G401 (cell line): ENCODE data around the gene NUB1. TPM values are rescaled to one million over a fixed set of nuclear protein-coding genes. Genes with fewer than 3 reads are reported as not detected.
"Not testable (repeated sequence)": the region's sequence is repeated elsewhere in the genome, so short reads cannot be mapped to it uniquely, and the experiment has no call there.

Experiments
- DNase-seq: peaks from one replicate; pipeline ENCODE4 v3.0.0-alpha.2; 2015; ENCODE audit warnings: low spot score
- in situ Hi-C: cut with HindIII; loops from 2 replicates; pipeline ENCODE4 v1.10.0; 2016; ENCODE audit warnings: low sequenced_read_pairs, mixed read lengths
- total RNA-seq: library from RNA; depleted of rRNA; stranded (reverse); fragments of >200 nt; shearing (Covaris generic); gene quantifications from 2 replicates; pipeline ENCODE4 v1.2.3, GENCODE V29; 2014; rRNA removed

NUB1 gene, protein sequence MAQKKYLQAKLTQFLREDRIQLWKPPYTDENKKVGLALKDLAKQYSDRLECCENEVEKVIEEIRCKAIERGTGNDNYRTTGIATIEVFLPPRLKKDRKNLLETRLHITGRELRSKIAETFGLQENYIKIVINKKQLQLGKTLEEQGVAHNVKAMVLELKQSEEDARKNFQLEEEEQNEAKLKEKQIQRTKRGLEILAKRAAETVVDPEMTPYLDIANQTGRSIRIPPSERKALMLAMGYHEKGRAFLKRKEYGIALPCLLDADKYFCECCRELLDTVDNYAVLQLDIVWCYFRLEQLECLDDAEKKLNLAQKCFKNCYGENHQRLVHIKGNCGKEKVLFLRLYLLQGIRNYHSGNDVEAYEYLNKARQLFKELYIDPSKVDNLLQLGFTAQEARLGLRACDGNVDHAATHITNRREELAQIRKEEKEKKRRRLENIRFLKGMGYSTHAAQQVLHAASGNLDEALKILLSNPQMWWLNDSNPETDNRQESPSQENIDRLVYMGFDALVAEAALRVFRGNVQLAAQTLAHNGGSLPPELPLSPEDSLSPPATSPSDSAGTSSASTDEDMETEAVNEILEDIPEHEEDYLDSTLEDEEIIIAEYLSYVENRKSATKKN
- 41.8 and 59.0 TPM in 2 replicates for total RNA-seq

DNA sequence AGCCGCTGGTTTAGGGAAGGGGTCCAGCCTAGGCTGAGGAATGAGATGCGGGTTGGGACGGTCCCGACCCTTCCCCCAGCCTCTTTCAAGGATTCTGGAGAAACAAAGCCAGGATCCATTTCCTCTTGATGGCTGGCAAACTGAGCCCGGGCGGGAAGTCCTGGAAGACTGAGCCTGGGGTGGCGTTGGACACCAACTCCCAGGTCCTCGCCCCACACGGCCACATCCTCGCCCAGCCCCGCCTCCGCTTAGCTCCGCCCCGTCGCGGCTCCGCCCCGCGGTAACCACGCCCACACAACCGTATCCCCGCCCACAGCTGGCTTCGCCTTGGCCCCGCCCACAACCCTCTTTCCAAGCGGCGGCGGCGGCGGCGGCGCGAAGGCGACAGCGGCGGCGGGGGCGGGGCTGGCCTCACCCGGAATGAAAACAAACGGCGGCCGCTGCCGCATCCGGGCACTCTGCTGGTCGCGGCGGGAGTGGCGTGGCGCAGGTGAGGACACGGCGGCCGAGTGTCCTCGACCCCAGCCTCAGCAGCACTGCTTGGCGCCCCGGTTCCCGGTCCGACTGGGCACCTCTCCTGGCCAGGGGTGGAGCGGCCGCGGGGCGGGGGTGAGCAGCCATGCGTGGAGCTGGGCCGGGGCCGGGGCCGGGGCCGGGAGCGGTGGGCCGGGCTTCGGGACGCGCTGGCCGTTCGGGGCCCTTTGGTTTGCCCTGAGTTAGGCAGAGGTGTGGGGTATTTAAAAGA lies at the start of gene NUB1:
Gene NUB1, plus strand, starts transcription at position 456 of the 745 bp plus-strand sequence. CDS start 3,538 bp downstream, outside the sequence.
- in situ Hi-C loops = no loop called here

DNA sequence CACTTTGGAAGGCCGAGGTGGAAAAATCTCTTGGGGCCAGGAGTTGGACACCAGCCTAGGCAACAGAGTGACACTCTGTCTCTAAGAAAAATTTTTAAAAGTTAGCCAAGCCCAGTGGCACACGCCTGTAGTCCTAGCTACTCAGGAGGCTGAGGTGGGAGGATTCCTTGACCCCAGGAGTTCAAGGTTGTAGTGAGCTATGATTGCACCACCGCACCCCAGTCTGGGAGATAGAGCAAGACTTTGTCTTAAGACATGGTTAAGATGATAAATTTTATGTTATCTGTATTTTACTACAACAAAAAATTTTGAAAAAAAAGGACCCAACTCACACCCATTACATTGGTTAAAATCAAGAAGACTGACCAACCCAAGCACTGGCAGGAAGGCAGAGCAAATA lies 48.8 kb upstream of the NUB1 start:
- in situ Hi-C loops = no loop called here
- DNase-seq = no peak

More for the DNA sequence above, at the start of gene NUB1:
- peak; percentile 92 for DNase-seq

DNA sequence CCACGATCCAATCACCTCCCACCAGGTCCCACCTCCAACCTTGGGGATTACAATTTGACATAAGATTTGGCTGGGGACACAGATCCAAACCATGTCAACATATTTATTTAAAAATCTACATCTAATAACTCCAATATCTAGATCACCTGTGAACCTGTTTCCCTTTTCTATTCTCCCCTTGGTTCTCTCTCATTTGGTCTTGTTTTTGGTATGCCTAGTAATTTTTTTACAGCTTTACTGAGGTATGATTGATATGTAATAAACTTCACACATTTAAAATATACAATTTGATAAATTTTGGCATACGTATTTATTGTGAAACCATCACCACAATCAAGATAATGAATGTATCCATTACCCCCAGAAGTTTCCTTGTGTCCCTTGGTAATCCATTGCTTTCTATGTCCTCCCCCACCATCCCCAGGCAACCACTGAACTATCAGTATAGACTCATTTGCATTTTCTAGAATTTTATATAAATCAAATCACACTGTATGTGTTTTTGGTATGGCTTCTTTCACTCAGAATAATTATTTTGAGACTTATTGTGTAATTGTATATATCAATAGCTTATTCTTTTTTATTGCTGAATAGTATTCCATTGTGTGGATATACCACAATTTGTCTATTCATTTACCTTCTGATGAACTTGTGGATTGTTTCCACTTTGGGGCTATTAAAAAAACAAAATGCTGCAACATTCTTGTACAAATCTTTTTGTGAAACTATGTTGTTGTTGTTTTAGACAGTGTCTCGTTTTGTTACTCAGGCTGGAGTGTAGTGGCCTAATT lies 45.2 kb upstream of the NUB1 start:
- in situ Hi-C loops = no loop called here
- no peak for DNase-seq

DNA sequence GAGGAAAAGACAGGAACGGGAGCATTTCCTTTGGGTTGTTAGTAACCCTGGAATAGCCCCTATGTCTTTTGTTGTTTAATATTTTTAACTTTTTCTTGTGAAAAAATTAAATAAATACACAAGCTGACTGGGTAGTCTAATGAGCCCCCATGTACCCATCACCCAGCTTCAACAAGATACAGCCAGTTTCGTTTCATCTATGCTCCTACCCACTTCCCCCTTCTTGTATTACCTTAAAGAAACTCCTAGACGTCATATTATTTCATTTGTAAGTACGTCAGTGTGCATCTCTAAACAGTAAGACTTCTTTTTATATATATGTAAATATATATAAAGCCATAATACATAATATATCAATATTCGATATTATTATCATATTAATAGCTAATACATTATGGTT lies 42.8 kb upstream of the NUB1 start:
- no peak for DNase-seq
- in situ Hi-C loops = no loop called here

DNA sequence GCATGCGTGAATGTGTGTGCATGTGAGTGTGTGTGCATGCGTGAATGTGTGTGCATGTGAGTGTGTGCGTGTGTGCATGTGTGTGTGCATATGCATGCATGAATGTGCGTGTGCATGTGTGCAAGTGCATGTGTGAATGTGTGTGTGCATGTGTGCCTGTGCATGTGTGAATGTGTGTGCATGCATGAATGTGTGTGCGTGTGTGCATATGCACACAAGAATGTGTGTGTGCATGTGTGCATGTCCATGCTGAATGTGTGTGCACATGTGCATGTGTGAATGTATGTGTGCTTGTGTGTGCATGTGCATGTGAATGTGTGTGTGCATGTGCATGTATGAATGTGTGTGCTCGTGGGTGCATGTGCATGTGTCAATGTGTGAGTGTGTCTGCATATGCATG lies 42.1 kb upstream of the NUB1 start:
- DNase-seq = no peak
- in situ Hi-C loops = no loop called here

DNA sequence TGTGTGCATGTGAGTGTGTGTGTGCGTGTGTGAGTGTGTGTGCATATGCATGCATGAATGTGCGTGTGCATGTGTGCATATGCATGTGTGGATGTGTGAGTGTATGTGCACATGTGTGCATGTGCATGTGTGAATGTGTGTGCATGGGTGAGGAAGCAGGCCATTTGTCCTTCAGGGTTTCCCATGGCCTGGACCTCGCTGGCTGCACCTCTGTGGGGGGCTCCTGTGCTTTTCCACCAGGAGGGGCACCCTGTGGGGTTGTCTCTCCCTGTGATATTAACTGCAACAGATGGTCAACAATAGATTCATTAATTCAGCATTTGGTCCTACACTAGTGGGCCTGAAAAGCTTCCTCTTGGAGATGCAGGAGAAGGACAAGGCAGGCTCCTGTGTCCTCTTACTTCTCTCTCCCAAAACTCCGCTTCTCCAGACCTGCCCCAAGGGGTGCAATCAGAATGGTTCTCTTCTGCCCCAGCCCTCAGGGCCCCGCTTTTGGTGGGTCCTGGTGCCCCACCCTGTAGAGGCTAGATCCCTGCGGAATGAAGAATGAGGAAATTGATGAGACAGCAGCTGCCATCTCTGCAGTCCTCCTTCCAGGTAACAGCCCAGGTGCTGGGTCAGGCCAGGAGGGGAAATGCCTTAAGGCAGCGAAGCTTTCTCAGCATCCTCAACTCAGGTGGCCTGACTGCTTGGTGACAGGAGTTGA lies 41.5 kb upstream of the NUB1 start:
- in situ Hi-C loops = loop anchor here (5.0 kb wide), 1 partner anchor 43 kb away; no protein-coding TSS in a partner anchor
- DNase-seq = no peak

DNA sequence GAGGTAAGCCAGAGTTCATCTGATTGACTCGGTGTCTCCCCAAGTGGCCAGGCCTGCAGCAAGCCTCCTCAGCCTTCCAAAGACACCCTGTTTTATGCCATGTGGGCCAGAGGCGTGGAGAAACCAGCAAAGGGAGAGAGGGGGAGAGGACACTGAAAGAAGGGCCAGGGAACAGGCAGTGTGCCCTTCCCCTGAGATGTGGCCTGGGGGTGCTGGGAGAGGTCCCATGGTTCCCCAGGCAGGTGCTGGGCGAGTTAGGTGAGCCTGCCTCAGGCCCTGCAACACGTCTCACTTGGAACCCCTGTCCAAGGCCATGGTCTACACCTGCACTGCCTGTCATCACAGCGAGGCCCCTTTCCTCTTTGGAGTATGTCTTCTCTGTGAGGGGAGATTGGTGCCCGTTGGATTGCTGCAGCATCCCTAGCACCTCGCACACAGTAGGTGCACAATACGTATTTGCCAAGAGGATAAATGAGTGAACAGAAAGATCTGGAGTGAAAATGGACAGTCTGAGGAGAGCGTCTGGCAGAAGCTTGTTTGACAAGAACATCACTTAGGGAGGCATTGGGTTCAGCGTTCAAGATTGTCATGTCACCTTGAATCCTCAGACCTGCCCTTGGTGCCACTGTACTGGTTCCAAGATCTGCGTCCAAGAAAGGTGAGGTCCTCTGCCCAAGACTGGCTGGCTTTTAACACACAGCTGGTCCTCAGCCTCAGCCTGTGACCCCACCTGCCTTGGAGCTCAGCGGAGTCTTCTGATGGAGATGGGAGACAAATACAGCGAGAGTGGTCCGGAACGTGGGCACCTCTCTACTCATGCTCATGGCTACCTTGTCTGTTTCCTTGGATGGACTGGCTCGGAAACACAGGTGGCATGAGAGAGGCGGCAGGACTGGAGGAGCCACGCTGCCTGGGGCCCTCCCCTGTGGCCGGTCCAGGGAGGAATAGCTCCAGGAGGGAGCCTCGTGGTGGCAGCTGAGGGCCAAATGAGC lies 39.8 kb upstream of the NUB1 start:
- DNase-seq = no peak
- in situ Hi-C loops = loop anchor here (5.0 kb wide), 1 partner anchor 44 kb away; no protein-coding TSS in a partner anchor

DNA sequence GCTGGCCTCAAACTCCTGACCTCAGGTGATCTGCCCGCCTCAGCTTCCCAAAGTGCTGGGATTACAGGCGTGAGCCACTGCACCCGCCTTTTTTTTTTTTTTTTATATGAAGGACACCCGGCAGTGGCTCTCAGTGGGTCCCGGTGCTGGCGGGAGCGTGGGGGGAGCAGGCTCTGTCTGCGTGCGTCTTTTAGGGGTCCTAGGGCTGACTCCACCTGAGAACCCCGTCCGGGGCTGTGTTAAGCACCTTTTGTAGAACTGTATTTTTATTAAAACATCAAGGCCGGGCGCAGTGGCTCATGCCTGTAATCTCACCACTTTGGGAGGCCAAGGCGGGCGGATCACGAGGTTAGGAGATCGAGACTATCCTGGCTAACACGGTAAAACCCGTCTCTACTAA lies 37.4 kb upstream of the NUB1 start:
- not testable (repeated sequence) for DNase-seq
- in situ Hi-C loops = loop anchor here (5.0 kb wide), 1 partner anchor 47 kb away; no protein-coding TSS in a partner anchor

DNA sequence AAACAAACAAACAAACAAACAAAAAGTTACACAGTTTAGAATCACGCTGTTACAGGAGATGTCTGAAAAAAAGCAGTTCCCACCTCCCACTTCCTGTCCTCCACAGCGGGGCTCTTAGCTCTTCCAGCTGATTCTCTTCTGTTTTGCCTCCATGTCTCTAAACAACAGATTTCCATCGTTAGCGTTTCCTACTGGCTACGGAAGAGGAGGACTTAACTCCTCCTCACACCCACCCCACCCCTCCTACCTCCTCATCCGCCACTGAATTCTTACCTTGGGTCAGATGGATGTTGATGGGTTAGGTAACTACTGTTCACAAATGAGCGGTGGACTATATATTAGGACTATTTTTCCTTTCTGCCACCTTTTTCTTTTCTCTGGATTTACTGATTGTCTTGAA lies 36.8 kb upstream of the NUB1 start:
- in situ Hi-C loops = loop anchor here (5.0 kb wide), 2 partner anchors 48 to 57 kb away; no protein-coding TSS in a partner anchor
- no peak for DNase-seq

DNA sequence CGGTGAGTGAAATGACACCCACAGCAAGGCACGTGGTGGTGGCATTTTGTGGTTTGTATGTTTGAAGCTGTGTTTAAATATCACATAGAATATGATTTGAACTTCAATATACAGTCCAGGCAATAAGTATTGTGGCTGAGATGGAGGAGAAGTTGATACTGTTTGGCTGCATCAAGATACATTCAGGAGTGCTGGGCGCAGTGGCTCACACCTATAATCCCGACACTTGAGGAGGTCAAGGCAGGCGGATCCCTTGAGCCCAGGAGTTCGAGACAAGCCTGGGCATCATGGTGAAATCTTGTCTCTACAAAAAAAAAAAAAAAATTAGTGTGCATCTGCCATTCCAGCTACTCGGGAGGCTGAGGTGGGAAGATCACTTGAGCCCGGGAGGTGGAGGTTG lies 35.2 kb upstream of the NUB1 start:
- DNase-seq = no peak
- in situ Hi-C loops = loop anchor here (5.0 kb wide), 1 partner anchor 56 kb away; no protein-coding TSS in a partner anchor

DNA sequence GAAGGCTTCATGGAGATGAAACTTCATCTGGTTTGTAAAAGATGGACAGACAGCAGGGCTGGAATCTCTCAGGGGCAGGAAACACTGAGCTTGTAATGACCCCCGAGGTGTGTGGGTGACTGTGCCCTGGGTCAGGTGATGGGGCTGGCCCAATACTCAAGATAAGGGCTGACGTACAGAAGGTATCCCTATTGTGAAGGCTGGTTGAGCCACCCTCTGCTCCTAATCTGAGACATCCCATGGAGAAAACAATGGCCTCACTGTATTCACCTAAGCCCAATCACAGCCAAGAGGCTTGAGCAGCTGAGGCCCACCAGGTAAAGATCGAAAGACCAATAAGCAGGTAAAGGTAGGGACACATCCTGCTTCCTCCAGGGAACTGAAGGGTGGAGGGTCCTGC lies 34.8 kb upstream of the NUB1 start:
- in situ Hi-C loops = loop anchor here (5.0 kb wide), 1 partner anchor 55 kb away; no protein-coding TSS in a partner anchor
- DNase-seq = no peak

DNA sequence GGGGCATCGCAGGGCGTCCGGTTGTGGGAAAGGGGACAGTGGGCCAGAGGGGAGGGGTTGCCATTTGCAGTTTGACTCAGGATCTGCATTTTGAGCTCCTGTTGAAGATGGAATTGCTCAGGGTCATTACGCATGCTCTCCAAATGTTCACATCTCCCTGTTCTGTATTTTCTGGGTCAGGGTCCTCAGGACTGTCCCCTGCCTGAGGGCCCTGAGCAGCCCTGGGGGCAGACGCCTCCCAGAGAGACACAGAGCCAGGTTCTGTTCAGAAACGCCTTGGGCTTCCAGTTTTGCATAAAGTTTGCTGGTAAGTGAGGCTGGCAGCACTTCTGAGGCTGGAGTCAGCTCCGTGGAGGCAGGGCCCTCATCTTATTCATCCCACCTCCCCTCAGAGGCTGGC lies 34.1 kb upstream of the NUB1 start:
- in situ Hi-C loops = loop anchor here (5.0 kb wide), 1 partner anchor 55 kb away; no protein-coding TSS in a partner anchor
- DNase-seq = no peak

DNA sequence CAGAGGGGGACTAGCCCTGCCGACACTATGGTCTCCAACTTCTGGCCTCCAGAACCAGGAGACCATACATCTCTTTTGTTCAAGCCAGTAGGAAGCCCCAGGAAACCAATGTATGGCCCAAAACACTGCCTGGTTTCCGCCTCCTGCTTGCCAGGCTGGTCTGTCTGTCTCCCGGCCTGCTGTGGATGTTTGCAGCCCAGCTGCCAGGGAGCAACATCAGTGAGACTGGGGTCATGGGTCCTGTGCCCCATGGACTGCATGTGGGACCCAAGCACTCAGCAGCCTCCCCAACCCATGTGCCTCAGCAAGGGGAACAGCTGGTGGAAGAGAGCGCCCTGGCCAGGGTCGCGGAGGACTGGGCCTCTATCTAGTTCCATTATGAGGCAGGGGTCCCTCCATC lies 33.4 kb upstream of the NUB1 start:
- DNase-seq = no peak
- in situ Hi-C loops = loop anchor here (5.0 kb wide), 1 partner anchor 54 kb away; no protein-coding TSS in a partner anchor

DNA sequence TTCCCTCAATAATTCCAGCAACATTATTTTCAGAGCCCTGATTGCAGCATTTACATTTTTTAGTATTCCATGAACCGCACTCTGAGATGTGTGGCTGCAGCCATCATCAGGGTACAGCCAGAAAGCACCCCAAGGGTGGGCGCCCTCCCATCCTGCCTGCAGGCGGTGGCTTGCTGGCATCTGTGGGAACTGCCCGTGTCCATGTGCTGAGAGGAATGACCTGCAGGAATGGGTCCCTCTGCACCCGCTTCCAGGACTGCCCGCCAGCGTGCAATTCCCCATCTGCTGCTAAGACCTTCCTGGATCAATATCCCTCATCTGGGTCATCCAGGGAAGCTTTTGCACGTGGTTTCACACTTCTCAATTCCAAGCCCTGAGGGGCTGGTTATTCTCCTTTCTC lies 32.8 kb upstream of the NUB1 start:
- in situ Hi-C loops = loop anchor here (5.0 kb wide), 1 partner anchor 54 kb away; no protein-coding TSS in a partner anchor
- DNase-seq = no peak

DNA sequence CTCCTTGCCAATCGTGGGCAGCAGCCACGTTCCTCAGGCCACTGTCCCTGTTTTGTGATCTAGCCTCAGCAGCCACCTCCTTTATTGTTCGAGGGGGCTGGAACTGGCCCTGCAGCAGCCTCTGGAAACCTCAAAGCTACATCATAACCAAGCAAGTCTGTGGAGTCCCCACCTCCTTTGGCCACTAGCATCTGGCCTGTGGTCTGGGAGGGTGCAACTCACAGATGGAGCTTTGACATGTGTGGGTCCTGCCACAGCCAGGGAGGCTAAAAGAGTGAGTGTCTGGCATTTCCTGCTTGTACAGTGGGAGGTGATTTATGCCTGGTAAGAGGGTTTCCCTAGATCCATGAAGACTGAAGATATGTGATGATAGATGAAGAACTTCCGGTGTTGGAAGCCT lies 32.3 kb upstream of the NUB1 start:
- DNase-seq = no peak
- in situ Hi-C loops = loop anchor here (5.0 kb wide), 1 partner anchor 53 kb away; no protein-coding TSS in a partner anchor

DNA sequence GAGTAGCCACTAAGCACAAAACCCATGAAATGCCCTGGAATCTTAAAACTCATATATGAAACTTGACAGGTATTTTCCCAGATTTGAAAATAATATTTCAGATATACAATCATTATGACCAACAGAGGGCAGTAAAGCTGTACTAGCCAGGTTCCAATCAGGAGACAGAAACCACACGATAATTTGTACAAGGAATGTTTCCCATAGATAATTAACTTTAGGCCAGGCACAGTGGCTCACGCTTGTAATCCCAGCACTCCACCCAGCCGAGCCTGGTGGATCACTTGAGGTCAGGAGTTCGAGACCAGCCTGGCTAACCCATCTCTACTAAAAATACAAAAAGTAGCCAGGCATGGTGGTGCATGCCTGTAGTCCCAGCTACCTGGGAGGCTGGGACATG lies 31.0 kb upstream of the NUB1 start:
- DNase-seq = no peak
- in situ Hi-C loops = no loop called here

DNA sequence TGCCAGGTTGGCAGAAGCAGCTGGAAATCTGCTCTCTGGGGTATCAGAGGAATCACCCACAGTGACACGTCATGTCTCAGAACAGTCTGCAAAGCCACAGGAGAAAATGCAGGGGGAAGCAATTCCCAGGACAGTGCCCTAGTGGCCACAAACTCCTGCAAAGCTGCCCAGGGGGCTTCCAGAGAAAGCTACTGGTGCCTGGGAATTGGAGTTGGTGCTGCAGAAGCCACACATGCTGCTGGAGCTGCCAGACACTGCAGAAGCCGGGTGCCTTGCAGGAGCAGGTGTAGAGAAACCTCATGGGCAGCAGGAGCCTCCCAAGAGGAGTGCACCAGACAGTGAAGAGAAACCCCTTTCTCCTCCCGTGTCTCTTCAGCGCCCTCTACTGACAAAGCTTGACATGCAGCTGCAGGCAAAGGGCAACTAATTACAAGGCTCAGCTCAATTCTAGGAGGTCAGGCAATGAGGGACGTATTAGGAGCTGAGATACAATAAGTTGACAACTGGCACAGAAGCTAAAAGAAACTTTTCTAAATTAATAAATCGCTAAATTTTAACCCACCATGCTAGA lies 30.2 kb upstream of the NUB1 start:
- DNase-seq = no peak
- in situ Hi-C loops = no loop called here
